H1 (cell line): ENCODE results near the gene COX7A2. TPM values are rescaled to one million over a fixed set of nuclear protein-coding genes. Genes with fewer than 3 reads are reported as not detected.

Experiments
- CTCF ChIA-PET: fragments of 300-600 bp; sonication (Branson Sonifier 250); formaldehyde crosslinking; loops from one replicate; lab custom pipeline; 2021; ENCODE audit not compliant: partially characterized antibody; lab: Charles Lee
- POLR2A ChIA-PET: fragments of 300-600 bp; sonication (Branson Sonifier 250); formaldehyde crosslinking; loops from one replicate; lab custom pipeline; 2021; ENCODE audit warnings: inconsistent platforms; ENCODE audit not compliant: partially characterized antibody; lab: Charles Lee
- DNase-seq, 2 experiments: peaks; one replicate each; pipeline versions ENCODE4 v3.0.0 to v3.0.0-alpha.2; 2010 to 2022; ENCODE audit warnings: low spot score in 2 of 2, low read depth in 1 of 2, mixed read lengths in 1 of 2
- FAIRE-seq: peaks from 2 replicates; lab custom pipeline; 2011; peaks lifted over from hg19 to GRCh38; lab: Jason Lieb, UNC
- H2AFZ ChIP-seq: 2 replicates; pipeline ENCODE4 v1.8.1; 2012; ENCODE audit warnings: low read length, inconsistent platforms
- H2AK5ac ChIP-seq: 2 replicates; pipeline ENCODE4 v1.6.1; 2013; ENCODE audit warnings: low read depth, low read length
- H2BK120ac ChIP-seq: replicated peaks from 2 replicates; pipeline ENCODE3; 2013; ENCODE audit warnings: low read depth, low read length, inconsistent platforms
- H2BK12ac ChIP-seq: 2 replicates; pipeline ENCODE4 v1.6.1; 2013; ENCODE audit warnings: low read depth, low read length
- H2BK15ac ChIP-seq: 2 replicates; pipeline ENCODE4 v1.6.1; 2013; ENCODE audit warnings: low read length
- H2BK20ac ChIP-seq: 2 replicates; pipeline ENCODE4 v1.6.1; 2013; ENCODE audit warnings: low read length
- H2BK5ac ChIP-seq: 2 replicates; pipeline ENCODE4 v1.6.1; 2013; ENCODE audit warnings: low read depth, low read length
- H3K14ac ChIP-seq: 2 replicates; pipeline ENCODE4 v1.6.1; 2013; ENCODE audit warnings: inconsistent platforms; ENCODE audit not compliant: insufficient read length
- H3K18ac ChIP-seq: 2 replicates; pipeline ENCODE4 v1.6.1; 2013; ENCODE audit warnings: low read length; ENCODE audit errors: extremely low read depth
- H3K23ac ChIP-seq: 2 replicates; pipeline ENCODE4 v1.6.1; 2013; ENCODE audit warnings: inconsistent platforms; ENCODE audit not compliant: insufficient read length
- H3K23me2 ChIP-seq: 2 replicates; pipeline ENCODE4 v1.6.1; 2013; ENCODE audit warnings: low read depth, low read length
- H3K27ac ChIP-seq: 2 replicates; pipeline ENCODE4 v1.6.1; 2011; ENCODE audit warnings: low read depth, low read length, inconsistent platforms
- H3K27me3 ChIP-seq, 4 experiments: replicated peaks in 1 of 4; 1 replicate in 1 of 4; 2 replicates in 3 of 4; pipeline versions ENCODE4 v1.6.1 to v1.8.1; 2011 to 2013; ENCODE audit warnings: low read length in 3 of 4, mild to moderate bottlenecking in 3 of 4, inconsistent platforms in 2 of 4, mixed read lengths in 2 of 4, moderate library complexity in 1 of 4; ENCODE audit not compliant: control insufficient read depth in 3 of 4, insufficient read depth in 3 of 4; ENCODE audit errors: extremely low read depth in 1 of 4
- H3K36me3 ChIP-seq, 4 experiments: 2 replicates each; pipeline versions ENCODE4 v1.6.1 to v1.8.1; 2011 to 2013; ENCODE audit warnings: mild to moderate bottlenecking in 4 of 4, low read length in 3 of 4, moderate library complexity in 2 of 4, control low read depth in 1 of 4, inconsistent platforms in 1 of 4; ENCODE audit not compliant: insufficient read depth in 4 of 4, control insufficient read depth in 2 of 4
- H3K4ac ChIP-seq: replicated peaks from 2 replicates; pipeline ENCODE3; 2013; ENCODE audit warnings: low read length, low read depth, mixed read lengths, inconsistent platforms; ENCODE audit not compliant: insufficient read length
- H3K4me1 ChIP-seq, 4 experiments: replicated peaks in 1 of 4; 1 replicate in 1 of 4; 2 replicates in 3 of 4; pipeline versions ENCODE4 v1.6.1 to v1.8.1; 2011 to 2013; ENCODE audit warnings: low read length in 3 of 4, inconsistent platforms in 2 of 4, mixed read lengths in 1 of 4; ENCODE audit not compliant: insufficient read depth in 4 of 4, control insufficient read depth in 3 of 4
- H3K4me2 ChIP-seq, 2 experiments: 2 replicates each; pipeline versions ENCODE4 v1.6.1 to v1.8.1; 2011 to 2013; ENCODE audit warnings: low read depth in 2 of 2, low read length in 2 of 2, control low read depth in 1 of 2, inconsistent platforms in 1 of 2, mild to moderate bottlenecking in 1 of 2; ENCODE audit not compliant: insufficient read depth in 1 of 2
- H3K4me3 ChIP-seq, 4 experiments: fragments of 200-600, 300-600 bp in 1 of 4; sonication (generic), shearing (Covaris generic), sonication (Bioruptor Twin) in 1 of 4; 2 replicates each; pipeline versions ENCODE4 v1.5.1 to v1.8.1; 2011 to 2016; ENCODE audit warnings: low read length in 4 of 4, low read depth in 3 of 4, control low read depth in 2 of 4, inconsistent platforms in 2 of 4, mild to moderate bottlenecking in 2 of 4, mixed read lengths in 1 of 4, moderate library complexity in 1 of 4; ENCODE audit not compliant: insufficient read depth in 2 of 4; ENCODE audit errors: extremely low read depth in 1 of 4
- H3K56ac ChIP-seq: replicated peaks from 2 replicates; pipeline ENCODE3; 2013; ENCODE audit warnings: low read depth, mild to moderate bottlenecking, mixed read lengths, low read length, inconsistent platforms; ENCODE audit not compliant: insufficient read length
- H3K79me1 ChIP-seq: 2 replicates; pipeline ENCODE4 v1.6.1; 2013; ENCODE audit warnings: low read depth, low read length, control low read depth
- H3K79me2 ChIP-seq, 2 experiments: 2 replicates each; pipeline versions ENCODE4 v1.6.1 to v1.8.1; 2012 to 2013; ENCODE audit warnings: low read length in 2 of 2, mild to moderate bottlenecking in 2 of 2, inconsistent platforms in 1 of 2; ENCODE audit not compliant: insufficient read depth in 2 of 2, control insufficient read depth in 1 of 2
- H3K9ac ChIP-seq, 4 experiments: replicated peaks in 1 of 4; 1 replicate in 1 of 4; 2 replicates in 3 of 4; pipeline versions ENCODE4 v1.6.1 to v1.8.1; 2011 to 2013; ENCODE audit warnings: low read depth in 3 of 4, low read length in 3 of 4, control low read depth in 2 of 4, mild to moderate bottlenecking in 2 of 4, moderate library complexity in 2 of 4, inconsistent platforms in 1 of 4; ENCODE audit errors: extremely low read depth in 1 of 4
- H3K9me3 ChIP-seq, 2 experiments: 2 replicates each; pipeline versions ENCODE4 v1.6.1 to v1.8.1; 2012 to 2013; ENCODE audit warnings: mild to moderate bottlenecking in 2 of 2, moderate library complexity in 2 of 2, control low read depth in 1 of 2, inconsistent platforms in 1 of 2, low read depth in 1 of 2, low read length in 1 of 2, mixed read lengths in 1 of 2; ENCODE audit not compliant: insufficient read depth in 2 of 2
- H4K20me1 ChIP-seq, 2 experiments: replicated peaks in 1 of 2; 2 replicates each; pipeline versions ENCODE3 to v1.8.1; 2011 to 2013; ENCODE audit warnings: inconsistent platforms in 2 of 2, low read length in 2 of 2, mild to moderate bottlenecking in 1 of 2; ENCODE audit not compliant: insufficient read depth in 2 of 2, control insufficient read depth in 1 of 2
- H4K5ac ChIP-seq: 2 replicates; pipeline ENCODE4 v1.6.1; 2013; ENCODE audit warnings: low read length, low read depth, mixed read lengths, inconsistent platforms; ENCODE audit not compliant: insufficient read length
- H4K8ac ChIP-seq: 2 replicates; pipeline ENCODE4 v1.8.0; 2013; ENCODE audit warnings: mild to moderate bottlenecking, moderate library complexity, low read length, inconsistent platforms; ENCODE audit not compliant: insufficient read depth; ENCODE audit errors: extremely low read depth
- H4K91ac ChIP-seq: replicated peaks from 2 replicates; pipeline ENCODE3; 2013; ENCODE audit warnings: low read length, mixed read lengths, inconsistent platforms; ENCODE audit not compliant: insufficient read length
- polyA plus RNA-seq, 7 experiments: library from polyadenylated mRNA; depleted of rRNA in 3 of 7; stranded (reverse) in 5 of 7; unstranded in 2 of 7; fragments of >200 nt in 5 of 7; fragments of 200-250 nt in 2 of 7; gene quantifications; 1 replicate in 5 of 7; 2 replicates in 1 of 7; 4 replicates in 1 of 7; pipeline versions ENCODE4 v1.2.1 to v1.2.3, GENCODE V29; 2011 to 2013; ENCODE audit warnings: missing spikeins in 2 of 7, mixed read lengths in 2 of 7
- total RNA-seq: library from RNA; stranded (reverse); fragmentation: NEBNext Ultra II Directional; extraction: Animal tissue kit (Norgen Biotek cat#: 25700); gene quantifications from 2 replicates; pipeline ENCODE4 v1.2.1, GENCODE V29; 2021

Gene COX7A2
- total and polyA plus RNA-seq, 2 of the 8 experiments (the other 6 are each of a cell fraction or from before 2014, with no cell fraction given), result 262 to 468 TPM

- H3K14ac ChIP-seq, result no peak overlapping the region
- H2BK5ac ChIP-seq, result no peak overlapping the region
- H4K8ac ChIP-seq, result no peak overlapping the region
- no peak overlapping the region for H2BK20ac ChIP-seq
- H3K4ac ChIP-seq, result no peak overlapping the region
- H3K36me3 ChIP-seq, result no peaks in the 10 kb centered on the region; a peak in 1 of 8 replicates
- H3K27ac ChIP-seq, result no peak overlapping the region
- H2BK120ac ChIP-seq, result no peak overlapping the region
- no peak overlapping the region for H2BK15ac ChIP-seq
- no peak overlapping the region for H3K9ac ChIP-seq
- no peaks in the 10 kb centered on the region for H3K79me2 ChIP-seq
- FAIRE-seq (no peak), DNase-seq (no peak)
- H3K9me3 ChIP-seq, result no peaks in the 10 kb centered on the region
- peak overlapping the region; percentile 41 to 43; a peak in 3 of 4 replicates for H3K4me2 ChIP-seq
- H3K27me3 ChIP-seq, result no peaks in the 10 kb centered on the region
- H4K91ac ChIP-seq, result no peak overlapping the region
- no peak overlapping the region for H4K5ac ChIP-seq
- no peak overlapping the region for H2AK5ac ChIP-seq
- peaks cover 0 to 14% (median 5%) of the 10 kb centered on the region in 4 experiments; a peak in 3 of 7 replicates for H3K4me1 ChIP-seq
- CTCF ChIA-PET, result interaction anchor here (0.6 to 1.4 kb wide), 6 partner anchors 8 to 49 kb away, joined by 3 to 6 read pairs (median 3); no protein-coding TSS in a partner anchor
- POLR2A ChIA-PET, result interaction anchor here (1.1 to 1.4 kb wide), 4 partner anchors 17 to 352 kb away, joined by 3 to 4 read pairs (median 4); partner anchors contain the start of genes SENP6 and TMEM30A
- no peak overlapping the region for H3K23ac ChIP-seq
- H3K4me3 ChIP-seq, result peak overlapping the region in 1 of 4 experiments; percentile 33; a peak in 1 of 8 replicates
- H3K79me1 ChIP-seq, result no peaks in the 10 kb centered on the region
- no peak overlapping the region for H2AFZ ChIP-seq
- no peak overlapping the region for H3K56ac ChIP-seq
- H3K23me2 ChIP-seq, result no peaks in the 10 kb centered on the region
- H3K18ac ChIP-seq, result no peak overlapping the region
- no peak overlapping the region for H2BK12ac ChIP-seq
- H4K20me1 ChIP-seq, result no peaks in the 10 kb centered on the region
Observed at GRCh38 chr6:75249837-75250236, 6.2 kb upstream of the COX7A2 start.
